ENCODE results near the gene MRPS18A.

The MRPS18A gene

DNA sequence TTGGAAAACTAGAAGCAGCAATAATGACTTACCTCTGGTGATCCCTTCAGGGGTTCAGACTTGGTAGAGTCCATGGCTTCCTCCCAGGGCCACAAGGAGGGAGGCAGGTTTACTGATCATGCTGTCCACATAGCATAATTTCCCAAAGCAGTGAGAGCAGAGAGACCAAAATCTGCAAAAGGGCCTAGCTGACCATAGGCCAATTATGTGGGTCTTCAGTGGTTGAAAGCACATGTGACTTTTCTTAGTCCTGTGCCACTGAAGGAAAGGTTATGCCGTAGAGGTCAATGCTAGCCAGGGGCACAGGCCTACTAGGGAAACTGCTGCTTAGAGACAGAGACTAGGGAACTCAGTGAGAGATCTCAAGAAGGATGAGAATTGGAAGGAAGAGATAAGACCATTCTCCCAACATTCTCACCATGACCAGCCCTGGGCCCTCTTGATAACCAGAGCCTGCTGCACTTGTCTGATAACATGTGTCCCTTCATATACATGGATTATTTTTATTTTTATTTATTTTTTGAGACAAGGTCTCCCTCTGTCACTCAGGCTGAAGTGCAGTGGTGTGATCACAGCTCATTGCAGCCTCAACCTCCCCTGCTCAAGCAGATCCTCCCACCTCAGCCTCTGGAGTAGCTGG lies 56.5 kb downstream of the MRPS18A start:
- DNase-seq, result no peak

DNA sequence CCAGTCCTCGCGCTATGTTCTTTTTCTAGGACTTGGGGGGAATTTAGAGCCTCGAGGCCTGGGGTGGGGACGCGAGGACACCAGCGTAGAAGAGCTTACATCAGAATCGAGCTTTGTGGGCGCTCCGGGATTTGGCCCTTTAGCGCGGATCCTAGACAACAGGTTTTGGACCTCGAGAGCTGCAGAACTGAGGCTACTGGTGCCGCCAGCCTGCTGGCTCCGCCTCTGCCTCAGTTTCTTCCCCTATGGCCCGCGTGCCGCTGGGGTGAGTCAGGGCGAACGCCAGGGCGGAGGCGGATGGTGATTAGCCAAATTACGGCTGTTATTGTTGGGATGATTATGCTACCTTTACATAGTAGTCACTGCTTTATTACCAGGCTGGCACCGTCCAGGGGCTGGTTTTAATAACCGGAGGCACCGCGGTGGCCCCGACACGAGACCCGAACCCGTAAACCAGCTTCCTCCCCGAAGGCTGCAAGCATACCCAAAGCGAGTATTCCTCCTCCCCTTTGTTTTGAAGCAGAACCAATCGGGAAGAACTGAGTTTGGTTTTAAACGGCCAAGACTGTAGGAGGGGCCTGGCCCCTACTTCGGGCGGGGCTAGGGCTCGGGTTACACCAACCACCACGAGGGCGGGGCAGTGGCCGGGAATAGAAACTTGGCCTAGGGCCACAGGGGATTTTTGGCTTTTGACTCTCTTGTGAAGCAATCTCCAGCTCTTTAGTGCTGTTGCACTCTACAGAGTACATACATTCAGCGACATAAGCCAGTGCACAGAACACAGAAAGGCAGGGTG lies 57.9 kb downstream of the MRPS18A start:
- DNase-seq, result peak; percentile 95

DNA sequence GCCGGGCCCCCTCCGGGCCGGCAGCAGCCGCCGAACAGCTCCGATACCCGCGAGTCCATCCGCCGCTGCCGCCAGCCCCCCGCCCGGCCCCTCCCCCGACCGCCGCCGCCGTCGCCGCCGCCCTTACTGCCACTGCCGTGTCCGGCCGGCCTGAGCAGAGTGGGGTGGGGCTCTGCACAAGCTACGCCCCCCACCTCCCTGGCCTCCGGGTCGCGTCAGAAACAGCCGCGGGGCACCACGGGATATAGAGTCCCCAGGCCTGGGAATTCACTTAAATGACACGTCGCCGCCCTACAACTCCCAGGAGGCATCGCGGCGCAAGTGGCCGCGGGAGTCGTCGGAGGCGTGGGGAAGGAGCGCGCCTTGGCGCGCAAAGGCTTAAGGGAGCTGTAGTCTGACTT lies 58.5 kb downstream of the MRPS18A start, which contains the start of gene GTPBP2:
TSS of gene GTPBP2 (minus strand) at position 161 of the 401 bp plus-strand sequence. CDS start at position 59, 102 bp downstream.
- peak; percentile 96 for DNase-seq

DNA sequence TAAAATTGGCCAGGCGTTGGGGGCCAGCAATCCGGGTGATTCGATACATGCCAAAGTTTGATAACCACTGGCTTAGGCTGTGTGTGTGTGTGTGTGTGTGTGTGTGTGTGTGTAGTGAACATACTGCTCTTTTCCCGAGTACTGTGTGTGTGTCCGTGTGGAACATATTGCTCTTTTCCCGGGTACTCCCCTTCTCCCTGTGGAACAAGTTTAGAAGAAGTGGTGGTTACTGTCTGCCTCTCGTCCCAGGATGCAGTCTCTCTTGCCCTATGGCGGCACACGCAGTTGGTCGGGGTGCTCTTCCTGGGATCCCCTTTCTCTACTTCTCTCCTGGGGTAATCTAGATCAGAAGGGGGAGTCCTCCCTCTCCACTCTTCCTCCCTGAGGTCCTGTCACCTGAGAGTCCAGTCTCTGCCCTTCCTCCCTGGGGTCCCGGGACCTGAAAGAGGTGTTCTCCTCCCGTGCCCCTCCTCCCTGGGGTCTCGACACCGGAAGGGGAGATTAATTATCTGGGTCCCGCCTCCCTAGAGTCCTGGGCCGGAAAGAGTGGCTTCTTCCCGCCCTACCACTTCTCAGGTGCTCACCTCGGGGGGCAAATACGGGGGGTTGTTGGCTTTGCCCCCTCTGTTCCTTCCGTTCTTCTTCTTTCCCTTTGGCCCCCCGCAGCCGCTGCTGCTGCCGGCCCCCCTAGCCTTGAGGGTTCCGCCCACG lies 59.0 kb downstream of the MRPS18A start:
- peak; percentile 66 for DNase-seq

DNA sequence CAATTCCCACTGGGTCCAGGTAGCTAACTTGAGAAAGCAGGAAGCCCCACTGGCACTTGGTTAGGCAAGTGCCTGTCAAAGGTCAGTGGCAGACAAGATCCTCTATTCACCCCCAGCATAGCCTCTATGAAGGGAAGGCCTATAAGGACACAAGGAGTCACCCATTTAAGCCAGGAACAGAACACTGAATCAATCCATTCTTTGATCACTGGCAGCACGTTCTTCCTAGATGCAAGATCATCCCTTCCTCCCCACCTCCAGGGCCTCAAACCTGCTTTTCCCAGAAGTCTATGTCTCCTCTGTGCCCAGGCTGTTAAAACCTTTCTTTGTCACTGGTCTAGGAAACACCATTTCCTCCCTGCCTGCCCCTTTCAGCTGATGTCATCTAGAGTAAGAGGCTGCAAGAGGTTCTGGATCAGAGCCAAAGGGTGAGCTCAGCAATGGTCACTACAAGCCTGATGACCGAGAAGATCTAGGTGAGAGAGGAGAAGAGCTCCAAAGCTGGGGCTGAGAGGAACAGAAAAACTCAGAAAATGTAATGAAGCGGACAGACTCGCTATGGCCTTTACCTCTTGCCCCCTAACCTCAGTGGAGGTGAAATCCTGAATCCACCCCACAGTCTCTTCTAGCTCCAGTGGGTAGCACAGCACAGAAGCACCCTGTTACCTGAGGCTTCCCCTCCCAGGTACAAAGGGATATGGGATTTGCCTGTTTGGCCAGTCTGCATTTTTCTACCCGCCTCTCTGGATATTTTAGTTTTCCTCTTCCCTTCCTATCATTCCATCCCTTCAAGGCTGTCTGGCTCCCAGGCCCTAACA lies 60.4 kb downstream of the MRPS18A start:
- DNase-seq, result no peak

DNA sequence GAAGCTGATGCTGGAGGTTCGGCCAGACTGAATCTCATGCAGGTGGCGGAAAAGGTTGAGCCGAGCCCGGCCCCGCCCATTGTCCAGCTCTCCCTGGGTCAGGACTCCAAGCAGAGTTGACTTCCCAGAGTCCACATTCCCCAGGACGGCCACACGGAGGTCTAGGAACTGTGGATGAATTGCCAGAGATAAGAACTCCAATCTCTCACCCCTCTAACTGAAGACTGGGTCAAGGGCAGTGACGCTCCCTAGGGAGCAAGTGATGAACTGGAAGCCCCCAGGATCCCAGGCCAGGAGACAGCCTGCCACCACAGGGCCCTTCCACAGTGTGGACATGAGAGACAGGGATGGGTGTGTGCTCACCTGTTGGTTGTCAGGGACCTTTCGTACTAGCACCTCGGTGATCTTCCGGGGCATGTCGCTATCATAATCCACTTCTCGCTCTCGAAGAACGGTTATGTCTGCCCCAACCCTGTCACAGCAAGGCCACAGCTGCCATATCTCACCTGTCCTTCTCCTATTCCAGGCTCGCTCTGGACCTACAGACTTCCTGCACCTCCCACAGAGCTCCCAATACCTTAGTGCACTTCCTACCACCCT lies 62.1 kb downstream of the MRPS18A start:
- no peak for DNase-seq

DNA sequence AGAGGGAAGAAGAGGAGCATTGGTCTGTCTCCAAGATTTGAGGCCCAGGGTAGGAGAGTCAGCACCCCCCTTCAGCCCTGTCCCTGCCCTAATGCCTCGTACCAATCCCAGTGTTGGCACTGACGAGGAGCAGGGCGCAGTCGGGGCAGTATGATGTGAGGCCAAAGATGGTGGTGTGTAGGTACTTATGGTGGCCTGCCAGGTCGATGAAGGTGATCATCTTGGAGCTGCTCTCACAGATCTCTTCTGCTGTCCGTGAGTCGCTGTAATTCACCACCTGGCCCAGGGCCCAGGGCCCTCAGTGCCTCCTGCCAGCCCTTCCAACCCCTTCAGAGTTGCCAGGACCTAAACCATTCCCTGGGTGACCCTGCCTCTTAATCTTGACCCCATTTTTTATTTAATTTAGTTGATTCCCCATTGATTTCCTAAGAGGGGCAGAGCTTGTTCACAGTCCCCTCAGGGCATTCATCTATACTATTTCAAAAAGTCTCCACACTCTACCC lies 62.8 kb downstream of the MRPS18A start:
- DNase-seq, result no peak

DNA sequence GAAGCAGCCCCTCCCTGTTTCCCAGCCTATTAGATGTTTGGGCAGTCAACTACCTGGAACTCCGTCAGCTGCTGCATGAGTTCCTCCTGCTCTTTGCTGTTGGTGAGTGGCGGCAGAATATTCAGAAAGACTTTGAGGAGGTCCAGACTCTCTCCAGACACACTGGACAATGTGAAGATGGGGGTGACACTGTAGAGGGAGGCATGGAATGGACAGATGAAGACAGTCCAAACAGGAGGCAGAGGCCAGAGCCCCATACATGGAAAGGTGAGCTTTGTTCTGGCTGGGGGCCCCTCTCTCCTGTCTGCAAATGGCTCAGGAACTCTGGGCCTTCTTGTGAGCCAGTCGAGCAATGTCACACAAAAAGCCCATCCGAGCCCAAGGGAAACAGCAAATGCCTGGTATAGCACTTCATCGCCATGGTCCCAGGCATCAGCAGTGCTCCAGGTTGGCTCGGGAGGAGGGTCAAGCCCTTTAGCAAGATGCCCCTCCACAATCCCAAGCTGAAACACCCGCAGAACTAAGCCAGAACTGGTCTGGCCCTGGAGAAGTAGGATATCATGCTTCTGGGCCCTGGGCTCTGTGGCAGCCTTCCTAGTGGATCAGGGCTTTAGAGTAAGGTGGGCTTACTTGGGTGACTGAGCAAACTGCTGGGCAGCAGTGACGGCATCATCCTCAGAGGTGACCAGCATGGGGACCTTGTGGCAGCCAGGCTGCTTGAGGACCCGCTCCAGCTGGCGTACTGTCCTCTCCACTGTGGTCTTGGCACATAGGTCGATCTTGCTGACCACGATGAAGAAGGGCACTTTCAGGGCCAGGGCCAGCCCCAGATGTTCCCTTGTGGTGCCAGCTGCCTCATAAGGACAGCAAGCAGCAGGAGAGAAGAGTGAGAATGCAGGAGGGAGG lies 63.5 kb downstream of the MRPS18A start:
- no peak for DNase-seq

DNA sequence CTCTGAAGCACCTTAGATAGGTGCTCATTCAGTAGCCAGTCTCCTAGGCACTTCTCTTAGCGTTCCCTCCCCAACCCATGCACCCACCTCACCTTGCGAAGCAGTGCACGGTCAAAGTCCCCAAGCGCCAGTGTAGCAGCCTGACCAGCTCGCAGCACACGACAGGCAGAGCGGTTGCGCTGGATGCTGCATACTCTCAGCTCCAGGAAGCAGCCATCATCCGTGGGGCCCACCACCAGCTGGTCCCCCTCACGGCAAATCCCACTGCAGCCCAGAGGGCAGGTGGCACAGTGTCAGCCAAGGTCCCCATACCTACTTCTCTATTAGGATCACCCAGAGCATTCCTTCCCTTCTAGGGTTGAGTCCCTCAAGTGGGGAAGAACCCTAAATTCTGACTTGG lies 65.0 kb downstream of the MRPS18A start:
- no peak for DNase-seq

DNA sequence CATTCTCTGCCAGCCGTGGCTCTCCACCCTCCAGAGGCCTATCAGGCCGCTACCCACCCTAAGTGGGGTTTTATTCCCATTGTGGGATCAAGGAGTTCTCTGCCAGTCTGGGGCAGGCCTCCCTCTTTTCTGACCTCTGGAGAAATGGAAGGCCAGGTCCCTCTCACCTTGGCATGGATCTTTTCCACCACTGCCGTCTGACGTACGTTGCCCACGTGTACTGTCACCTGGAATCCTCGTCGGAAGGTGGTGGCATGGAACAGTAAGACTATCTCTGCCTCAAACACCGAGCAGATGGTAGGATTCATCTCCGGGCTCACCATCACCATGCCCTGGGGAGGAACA lies 65.8 kb downstream of the MRPS18A start:
- no peak for DNase-seq
